Stimulated activated CD8-positive, alpha-beta memory T cell treated with anti-CD3 and anti-CD28 coated beads, Interleukin-4, amount 100 ng/mL, for 4 hours (primary cell): ENCODE data around the gene RCN2.
A peak's percentile ranks its signal among the peaks of the same experiment; 100 is the strongest.
"Not testable (repeated sequence)": the region's sequence is repeated elsewhere in the genome, so short reads cannot be mapped to it uniquely, and the experiment has no call there.

Experiments used
- DNase-seq, 2 donors: peaks; one replicate each; pipeline ENCODE4 v3.0.0-alpha.2; 2020; ENCODE audit warnings: low read depth in 2 of 2, low spot score in 1 of 2

Gene RCN2

DNA sequence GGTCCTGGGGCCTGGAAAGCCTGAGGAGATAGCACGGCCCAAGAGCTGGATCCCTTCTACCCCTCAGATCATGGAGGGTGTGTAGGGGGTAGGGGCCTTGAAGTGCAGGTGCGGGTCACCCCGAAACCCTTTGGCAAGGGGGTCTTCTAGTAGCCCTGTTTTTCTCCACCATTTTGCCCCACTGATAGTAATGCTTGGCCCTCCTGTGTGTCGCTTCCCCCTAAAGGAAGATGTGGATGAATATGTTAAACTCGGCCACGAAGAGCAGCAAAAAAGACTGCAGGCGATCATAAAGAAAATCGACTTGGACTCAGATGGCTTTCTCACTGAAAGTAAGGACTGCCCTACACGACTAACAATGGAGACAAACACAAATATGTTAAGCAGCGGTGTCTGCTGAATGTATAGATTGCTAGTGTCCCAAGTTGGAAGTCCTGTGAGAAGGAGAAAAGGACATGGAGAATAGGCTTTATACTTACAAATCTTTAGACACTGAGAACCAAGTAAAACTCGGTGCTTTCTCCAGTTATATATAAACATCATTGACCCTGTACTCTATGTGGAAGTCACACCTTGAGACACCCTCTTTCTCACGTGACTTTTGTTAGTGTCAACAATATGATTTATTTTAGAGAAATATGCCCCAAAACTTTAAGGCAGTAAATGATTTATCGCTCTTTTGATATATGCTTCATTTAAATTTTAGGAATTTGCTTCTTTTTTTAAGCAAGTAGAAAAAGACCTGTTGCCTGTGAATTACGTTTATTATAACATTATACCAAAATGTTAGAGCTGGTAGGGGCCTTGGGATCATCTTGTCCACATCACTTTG lies 802 bp downstream of the RCN2 start:
- no peak for DNase-seq

DNA sequence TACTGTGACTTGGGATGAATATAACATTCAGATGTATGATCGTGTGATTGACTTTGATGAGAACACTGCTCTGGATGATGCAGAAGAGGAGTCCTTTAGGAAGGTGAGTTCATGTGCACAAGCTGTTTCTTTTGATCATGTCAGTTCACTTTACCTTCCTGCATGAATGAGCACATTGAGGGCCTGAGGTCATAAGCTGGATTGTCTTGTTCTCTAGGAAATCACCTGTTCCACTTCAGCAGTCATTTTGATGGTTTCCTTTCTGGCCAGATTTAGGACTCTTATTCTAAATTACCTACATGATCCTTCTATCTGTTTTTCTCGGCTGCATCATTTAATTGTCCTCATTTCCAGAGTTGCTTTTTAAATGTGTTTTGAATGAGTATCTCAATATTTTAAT lies 4.1 kb downstream of the RCN2 start:
- DNase-seq, result no peak

GRCh38 chr15:76936671-76937070 lies 5.1 kb downstream of the RCN2 start:
- no peak for DNase-seq

DNA sequence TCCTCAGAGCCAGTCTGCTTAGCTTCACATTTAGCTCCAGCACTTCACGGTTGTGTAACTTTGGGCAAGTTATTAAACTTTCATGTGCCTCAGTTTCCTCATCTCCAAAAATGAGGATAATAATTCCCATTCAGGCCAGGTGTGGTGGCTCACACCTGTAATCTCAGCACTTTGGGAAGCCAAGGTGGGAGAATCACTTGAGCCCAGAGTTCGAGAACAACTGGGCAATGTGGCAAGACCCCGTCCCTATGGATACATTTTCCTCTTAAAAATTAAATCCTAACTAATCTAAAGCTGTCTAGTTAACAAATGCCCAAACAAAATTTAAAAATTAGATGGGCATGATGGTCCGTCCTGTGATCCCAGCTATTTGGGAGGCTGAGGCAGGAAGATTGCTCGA lies 7.2 kb downstream of the RCN2 start:
- no peak for DNase-seq

GRCh38 chr15:76939715-76940114 lies 8.2 kb downstream of the RCN2 start:
- no peak for DNase-seq

GRCh38 chr15:76941636-76942035 lies 10.1 kb downstream of the RCN2 start:
- DNase-seq, result no peak

- DNase-seq, result no peak
Measured at GRCh38 chr15:76942331-76942730, 10.8 kb downstream of the RCN2 start.

GRCh38 chr15:76945494-76946093 lies 14.0 kb downstream of the RCN2 start:
- DNase-seq, result no peak

- no peak for DNase-seq
Measured at GRCh38 chr15:76947454-76947853, 15.9 kb downstream of the RCN2 start.

DNA sequence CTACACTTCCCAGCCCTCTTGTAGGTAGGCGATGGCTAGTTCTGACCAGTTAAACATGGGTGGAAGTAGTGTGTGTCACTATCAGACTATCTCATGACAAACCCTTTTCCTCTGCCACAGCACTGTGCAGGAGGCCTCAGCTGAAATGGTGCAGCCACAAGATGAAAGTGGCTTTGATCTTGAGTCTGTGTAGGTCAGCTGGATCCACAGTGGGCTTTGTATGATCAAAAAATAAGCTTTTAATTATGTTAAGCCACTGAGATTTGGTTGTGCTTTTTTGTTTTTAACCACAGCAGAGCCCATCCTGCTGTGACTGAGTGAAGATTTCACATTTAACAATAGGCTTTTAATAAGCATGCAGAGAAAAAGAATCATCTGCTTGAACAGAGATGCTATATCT lies 19.7 kb downstream of the RCN2 start:
- no peak for DNase-seq

DNA sequence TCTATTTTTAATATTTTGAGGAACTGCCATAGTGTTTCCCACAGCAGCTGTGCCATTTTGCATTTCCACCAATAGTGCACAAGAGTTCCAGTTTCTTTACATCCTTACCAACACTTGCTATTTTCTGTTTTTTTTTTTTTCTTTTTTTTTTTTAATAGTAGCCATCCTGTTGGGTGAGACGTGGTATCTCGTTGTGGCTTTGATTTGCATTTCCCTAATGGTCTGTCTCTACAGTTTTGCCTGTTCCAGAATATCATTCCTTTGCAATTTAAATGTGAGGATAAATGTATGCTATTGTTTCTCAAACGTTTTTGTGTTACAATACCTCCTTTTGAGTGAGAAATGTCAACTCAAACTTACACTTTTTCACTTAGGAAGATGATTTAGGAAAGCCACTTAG lies 22.4 kb downstream of the RCN2 start:
- no peak for DNase-seq

DNA sequence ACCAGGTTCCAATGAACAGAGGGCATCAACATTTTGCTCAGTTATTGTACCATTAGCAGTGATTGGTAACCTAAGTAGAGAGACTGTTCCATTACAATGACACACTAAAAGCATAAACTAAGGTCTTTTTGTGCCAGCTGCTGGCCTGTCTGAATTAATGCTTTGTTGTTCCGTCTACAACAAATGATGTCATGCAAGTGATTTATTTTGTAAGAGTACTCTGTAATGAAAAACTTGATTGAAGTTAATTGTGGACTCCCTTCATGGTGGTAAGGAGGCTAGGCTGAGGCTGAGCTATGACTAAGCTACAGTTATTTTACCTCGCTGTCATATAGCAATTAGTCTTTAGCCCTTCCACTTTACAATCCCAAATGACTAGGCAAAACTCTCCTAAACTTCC lies 23.2 kb downstream of the RCN2 start:
- no peak for DNase-seq

DNA sequence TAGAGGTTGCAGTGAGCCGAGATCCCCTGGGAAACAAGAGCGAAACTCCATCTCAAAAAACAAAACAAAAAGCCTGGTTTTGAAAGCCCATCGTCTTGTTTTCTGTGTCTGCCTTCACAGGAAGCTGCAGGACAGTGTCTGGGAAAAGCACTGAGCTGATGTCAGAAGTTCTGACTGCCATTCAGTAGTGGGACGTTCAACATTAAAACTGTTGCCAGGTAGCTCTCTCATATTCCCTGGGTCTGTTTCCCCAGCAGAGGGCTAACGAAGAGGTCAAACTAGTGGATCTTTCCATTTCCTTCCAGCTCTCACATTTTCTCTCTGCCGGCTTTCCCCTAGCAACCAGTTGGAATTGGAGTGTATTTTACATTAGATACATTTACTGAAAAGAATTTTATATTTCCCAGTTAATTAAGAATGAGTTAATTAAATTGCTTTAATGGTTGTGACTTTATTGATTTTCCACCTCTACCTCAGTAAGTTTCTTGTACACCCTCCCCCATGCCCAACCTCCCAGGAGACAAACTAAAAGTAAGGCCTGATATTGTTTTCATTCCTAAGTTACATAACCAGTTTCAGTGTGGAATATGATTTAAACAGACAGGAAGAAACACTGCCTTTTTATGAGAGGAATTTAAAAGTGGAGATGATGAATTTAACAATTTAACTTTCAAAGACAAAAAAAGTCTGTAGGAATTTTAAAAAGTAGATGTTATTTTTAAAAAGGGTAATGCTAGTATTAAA lies 29.9 kb downstream of the RCN2 start:
- DNase-seq, result no peak

DNA sequence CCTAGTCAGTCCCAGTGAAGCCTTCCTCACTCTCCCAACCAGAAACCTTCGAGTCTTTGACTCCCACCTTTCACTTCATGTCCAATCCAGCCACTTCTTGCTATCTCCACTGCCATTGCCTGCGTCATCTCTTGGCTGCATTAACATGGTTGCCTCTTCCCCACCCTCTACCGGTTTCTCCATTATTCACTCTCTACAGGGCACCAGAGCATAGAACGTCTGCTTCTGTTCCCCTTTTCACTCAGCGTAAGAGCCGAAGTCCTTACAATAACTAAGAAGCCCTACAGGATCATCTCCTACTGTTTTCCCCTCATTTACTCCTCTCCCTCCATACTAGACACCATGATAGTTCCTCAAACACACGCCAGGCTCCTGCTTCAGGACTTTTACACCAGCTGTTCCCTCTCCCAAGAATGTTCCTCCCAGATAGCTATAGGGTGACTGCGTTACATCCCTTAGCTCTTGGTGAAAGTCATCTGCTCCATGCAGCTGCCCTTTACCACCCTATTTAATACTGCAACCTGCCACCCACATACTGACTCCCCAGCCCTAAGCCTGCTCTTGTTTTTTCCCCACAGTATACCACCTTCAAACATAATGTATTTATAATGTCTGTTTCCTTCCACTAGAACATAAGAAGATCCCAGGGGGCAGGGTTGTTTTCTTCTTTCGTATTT lies 30.9 kb downstream of the RCN2 start:
- DNase-seq, result no peak

DNA sequence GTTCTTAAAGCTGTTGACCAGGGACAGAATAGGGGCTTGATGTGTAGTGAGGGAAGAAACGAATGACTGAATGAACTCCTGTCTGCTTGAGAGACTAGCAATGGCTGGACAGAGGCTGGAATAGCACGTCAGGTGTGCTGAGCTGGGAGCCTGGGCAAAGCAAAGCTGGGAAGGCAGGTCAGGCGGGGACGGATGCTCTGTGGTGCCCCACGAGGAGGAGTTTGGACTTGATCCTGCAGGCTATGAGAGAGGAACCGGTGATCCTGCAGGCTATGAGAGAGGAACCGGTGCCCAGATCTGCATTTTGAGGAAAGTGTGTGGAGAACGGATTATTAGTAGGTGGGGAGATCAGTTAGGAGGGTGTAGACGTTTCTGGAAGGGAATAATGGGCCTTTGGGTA lies 32.0 kb downstream of the RCN2 start:
- no peak for DNase-seq

DNA sequence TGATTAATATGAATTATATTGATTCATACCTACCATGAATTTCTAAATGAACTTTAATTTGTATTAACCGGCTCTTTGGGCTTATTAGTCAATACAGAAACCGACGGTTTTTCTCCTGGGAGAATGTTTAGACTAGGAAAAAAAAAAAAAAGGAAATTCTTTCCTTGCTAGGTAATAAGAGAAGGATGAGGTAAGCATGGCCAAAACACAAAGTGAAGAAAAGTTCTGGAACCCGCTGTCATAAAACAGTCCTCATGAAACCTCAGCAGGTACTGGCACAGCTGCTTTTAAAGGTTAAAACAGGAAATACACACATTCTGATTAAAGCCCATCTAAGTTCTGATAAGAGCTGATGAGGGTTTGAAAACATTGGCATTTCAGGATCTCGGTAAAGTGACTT lies 32.6 kb downstream of the RCN2 start:
- DNase-seq, result no peak

DNA sequence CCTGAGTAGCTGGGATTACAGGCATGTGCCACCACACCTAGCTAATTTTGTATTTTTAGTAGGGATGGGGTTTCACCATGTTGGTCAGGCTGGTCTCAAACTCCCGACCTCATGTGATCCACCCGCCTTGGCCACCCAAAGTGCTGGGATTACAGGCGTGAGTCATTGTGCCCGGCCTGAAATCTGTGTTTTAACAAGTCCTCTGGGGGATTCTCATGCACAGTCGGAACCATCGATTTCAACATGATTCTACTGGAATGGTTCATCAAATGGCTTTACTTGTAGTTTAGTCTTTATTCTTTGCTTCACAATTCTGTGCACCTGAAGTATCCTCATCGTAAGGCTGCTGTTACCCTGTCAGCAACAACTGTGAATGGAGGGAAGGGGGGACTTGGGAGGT lies 34.5 kb downstream of the RCN2 start:
- not testable (repeated sequence) for DNase-seq

GRCh38 chr15:76967067-76967466 lies 35.5 kb downstream of the RCN2 start:
- DNase-seq, result no peak

GRCh38 chr15:76968306-76968705 lies 36.8 kb downstream of the RCN2 start:
- no peak for DNase-seq

GRCh38 chr15:76972389-76973361 lies 41.1 kb downstream of the RCN2 start:
- DNase-seq, result no peak

DNA sequence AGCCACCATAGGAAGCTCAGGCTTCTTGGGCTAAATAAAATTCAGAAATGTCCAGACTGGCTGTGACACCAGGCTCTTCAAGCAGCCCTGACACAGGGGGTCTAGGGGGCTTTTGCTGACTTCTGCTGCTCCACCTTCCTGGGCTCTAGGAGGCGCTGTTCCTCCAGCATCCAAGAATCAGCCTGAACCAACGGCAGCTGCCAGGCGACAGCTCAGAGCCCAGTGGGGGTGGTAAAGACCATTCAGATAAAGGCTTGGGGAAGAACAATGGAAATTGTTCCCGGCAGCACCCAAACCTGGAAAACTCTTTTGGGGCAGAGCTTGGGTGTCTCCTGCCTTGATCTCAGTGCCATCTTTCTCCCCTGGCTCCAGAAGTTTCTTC lies 41.8 kb downstream of the RCN2 start:
- DNase-seq, result peak; percentile 44 to 54
